ENCODE measurements around the gene RUNX1.

DNA sequence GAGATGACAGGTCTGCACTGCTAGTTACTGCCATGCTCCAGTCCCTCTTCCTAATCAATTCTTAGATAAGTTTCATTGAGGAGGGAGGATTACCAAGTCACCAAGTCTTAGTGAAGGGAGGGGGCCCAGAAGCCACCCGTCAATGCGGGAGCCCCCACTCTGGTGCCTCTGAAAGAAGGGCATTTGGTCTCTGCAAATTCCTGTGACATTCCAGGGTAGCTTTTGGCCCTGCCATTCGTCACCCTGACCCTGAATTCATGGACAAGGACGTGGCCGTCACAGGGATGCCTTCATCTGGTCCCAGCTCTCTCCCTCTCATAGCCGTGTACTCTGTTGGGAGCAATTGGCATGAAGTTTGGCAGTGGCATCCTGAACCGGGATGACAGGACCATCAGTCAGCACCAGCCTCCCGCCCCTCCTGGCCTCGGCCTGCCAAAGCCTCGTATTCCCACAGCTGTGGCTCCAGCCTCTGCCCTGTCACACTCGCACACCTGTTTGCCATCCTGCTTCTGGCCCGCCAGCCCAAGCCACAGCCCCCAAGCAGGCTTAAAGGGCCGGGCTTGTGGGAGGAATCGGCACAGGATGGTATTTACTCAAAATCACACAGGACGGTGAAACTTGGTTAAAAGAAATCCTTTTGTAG is 229.6 kb downstream of the RUNX1 start:
- TF ChIP-seq, protein P1, sequence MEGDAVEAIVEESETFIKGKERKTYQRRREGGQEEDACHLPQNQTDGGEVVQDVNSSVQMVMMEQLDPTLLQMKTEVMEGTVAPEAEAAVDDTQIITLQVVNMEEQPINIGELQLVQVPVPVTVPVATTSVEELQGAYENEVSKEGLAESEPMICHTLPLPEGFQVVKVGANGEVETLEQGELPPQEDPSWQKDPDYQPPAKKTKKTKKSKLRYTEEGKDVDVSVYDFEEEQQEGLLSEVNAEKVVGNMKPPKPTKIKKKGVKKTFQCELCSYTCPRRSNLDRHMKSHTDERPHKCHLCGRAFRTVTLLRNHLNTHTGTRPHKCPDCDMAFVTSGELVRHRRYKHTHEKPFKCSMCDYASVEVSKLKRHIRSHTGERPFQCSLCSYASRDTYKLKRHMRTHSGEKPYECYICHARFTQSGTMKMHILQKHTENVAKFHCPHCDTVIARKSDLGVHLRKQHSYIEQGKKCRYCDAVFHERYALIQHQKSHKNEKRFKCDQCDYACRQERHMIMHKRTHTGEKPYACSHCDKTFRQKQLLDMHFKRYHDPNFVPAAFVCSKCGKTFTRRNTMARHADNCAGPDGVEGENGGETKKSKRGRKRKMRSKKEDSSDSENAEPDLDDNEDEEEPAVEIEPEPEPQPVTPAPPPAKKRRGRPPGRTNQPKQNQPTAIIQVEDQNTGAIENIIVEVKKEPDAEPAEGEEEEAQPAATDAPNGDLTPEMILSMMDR (IDR thresholded peaks at IDR 0.05): no peak
- TF ChIP-seq FOXM1 (IDR thresholded peaks at IDR 0.05; ENCODE audit: low read depth) (no peak), NRF1 (IDR thresholded peaks at IDR 0.05; ENCODE audit: low read depth, low read length) (no peak), POLR2AphosphoS5 (IDR thresholded peaks at IDR 0.05; ENCODE audit: low read depth, low read length) (no peak)
